DND-41 (cell line): ENCODE measurements around the gene HLCS.

ENCODE experiments used
- CTCF ChIP-seq: IDR thresholded peaks from 2 replicates; pipeline ENCODE4 v1.5.1; 2012; ENCODE audit warnings: borderline replicate concordance, low read length, moderate library complexity, mild to moderate bottlenecking; ENCODE audit not compliant: poor library complexity, severe bottlenecking; ENCODE audit errors: extremely low read depth
- EZH2 ChIP-seq: IDR thresholded peaks from 3 replicates; pipeline ENCODE4 v1.6.1; 2012; ENCODE audit warnings: borderline replicate concordance, low read depth, mild to moderate bottlenecking, moderate library complexity, low read length, inconsistent platforms; ENCODE audit not compliant: severe bottlenecking

GRCh38 chr21:36717976-36718375 is 248.5 kb downstream of the HLCS start:
- TF ChIP-seq CTCF = no peak
- TF ChIP-seq EZH2 = no peak
